Suprapubic skin (tissue), 4 donors: Measurements from ENCODE around the gene ASIC5.

Source experiments
- EP300 ChIP-seq: sonication (generic); formaldehyde crosslinking; IDR thresholded peaks from one replicate; pipeline ENCODE4 v1.6.1; 2017; ENCODE audit warnings: antibody characterized with exemption
- POLR2A ChIP-seq, 2 donors: fragments of 450-650 bp; IDR thresholded peaks; one replicate each; pipeline ENCODE4 v1.6.1; 2017; ENCODE audit warnings: antibody characterized with exemption in 2 of 2, mild to moderate bottlenecking in 2 of 2, moderate library complexity in 2 of 2
- POLR2AphosphoS5 ChIP-seq, 3 donors: sonication (generic); formaldehyde crosslinking; IDR thresholded peaks; one replicate each; pipeline ENCODE4 v1.6.1; 2017; ENCODE audit warnings: antibody characterized with exemption in 3 of 3
- TF ChIP-seq, protein P1 (sequence below), 2 donors: fragments of 200-600 bp in 1 of 2; fragments of 450-650 bp in 1 of 2; sonication (generic) in 1 of 2; IDR thresholded peaks; one replicate each; pipeline ENCODE4 v1.5.1; 2016 to 2019; ENCODE audit warnings: antibody characterized with exemption in 2 of 2, mild to moderate bottlenecking in 1 of 2, moderate library complexity in 1 of 2

DNA sequence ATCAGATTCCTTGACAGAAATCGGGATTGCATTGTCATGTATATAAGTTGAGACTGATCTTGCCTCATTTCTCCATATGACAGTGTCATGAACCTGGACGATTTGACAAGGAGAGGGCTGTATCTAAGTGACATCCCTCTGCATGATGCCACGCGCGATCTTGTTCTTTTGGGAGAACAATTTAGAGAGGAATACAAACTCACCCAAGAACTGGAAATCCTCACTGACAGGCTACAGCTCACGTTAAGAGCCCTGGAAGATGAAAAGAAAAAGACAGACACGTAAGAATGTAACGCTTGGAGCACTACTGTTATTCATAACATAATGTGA is 66.3 kb downstream of the ASIC5 start:
- TF ChIP-seq, protein P1, sequence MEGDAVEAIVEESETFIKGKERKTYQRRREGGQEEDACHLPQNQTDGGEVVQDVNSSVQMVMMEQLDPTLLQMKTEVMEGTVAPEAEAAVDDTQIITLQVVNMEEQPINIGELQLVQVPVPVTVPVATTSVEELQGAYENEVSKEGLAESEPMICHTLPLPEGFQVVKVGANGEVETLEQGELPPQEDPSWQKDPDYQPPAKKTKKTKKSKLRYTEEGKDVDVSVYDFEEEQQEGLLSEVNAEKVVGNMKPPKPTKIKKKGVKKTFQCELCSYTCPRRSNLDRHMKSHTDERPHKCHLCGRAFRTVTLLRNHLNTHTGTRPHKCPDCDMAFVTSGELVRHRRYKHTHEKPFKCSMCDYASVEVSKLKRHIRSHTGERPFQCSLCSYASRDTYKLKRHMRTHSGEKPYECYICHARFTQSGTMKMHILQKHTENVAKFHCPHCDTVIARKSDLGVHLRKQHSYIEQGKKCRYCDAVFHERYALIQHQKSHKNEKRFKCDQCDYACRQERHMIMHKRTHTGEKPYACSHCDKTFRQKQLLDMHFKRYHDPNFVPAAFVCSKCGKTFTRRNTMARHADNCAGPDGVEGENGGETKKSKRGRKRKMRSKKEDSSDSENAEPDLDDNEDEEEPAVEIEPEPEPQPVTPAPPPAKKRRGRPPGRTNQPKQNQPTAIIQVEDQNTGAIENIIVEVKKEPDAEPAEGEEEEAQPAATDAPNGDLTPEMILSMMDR (IDR thresholded peaks at IDR 0.05): no peak
- TF ChIP-seq POLR2A (IDR thresholded peaks at IDR 0.05) (no peak), POLR2AphosphoS5 (IDR thresholded peaks at IDR 0.05) (no peak), EP300 (no peak)
